HepG2 (cell line): ENCODE results near the gene RNF5. TPM values are rescaled to one million over a fixed set of nuclear protein-coding genes. Genes with fewer than 3 reads are reported as not detected.

ENCODE experiments used
- ATAC-seq: fragments of 200-7000 bp; cut with Tn5 transposase; 3 replicates; pipeline ENCODE4 v1.9.1; 2020; ENCODE audit warnings: mild to moderate bottlenecking, moderate library complexity
- BruUV-seq: library from RNA; stranded (reverse); fragments of 400-500 nt; replicated peaks from 2 replicates; lab custom pipeline; 2021; lab: Mats Ljungman, UMichigan
- CTCF ChIA-PET: fragments of 300-600 bp; formaldehyde crosslinking; extraction: SDS; loops from one replicate; lab custom pipeline; 2021; ENCODE audit warnings: low total read pairs, inconsistent platforms, low intra/inter-chr PET ratio; lab: Yijun Ruan, JAX
- POLR2A ChIA-PET: fragments of 350-600 bp; sonication (Branson Sonifier 250); formaldehyde crosslinking; loops from one replicate; lab custom pipeline; 2020; ENCODE audit warnings: antibody characterized with exemption, inconsistent platforms; lab: Yijun Ruan, JAX
- DNase-seq: peaks from one replicate; pipeline ENCODE4 v3.0.0-alpha.2; 2015; ENCODE audit warnings: low spot score
- FAIRE-seq: peaks from 3 replicates; lab custom pipeline; 2011; peaks lifted over from hg19 to GRCh38; lab: Jason Lieb, UNC
- H2AFZ ChIP-seq: one replicate; pipeline ENCODE4 v1.6.1; 2011; ENCODE audit warnings: low read length, inconsistent platforms
- H3K27ac ChIP-seq: fragments of 300-600 bp; 3 replicates; pipeline ENCODE4 v1.8.0; 2011; ENCODE audit warnings: mixed run types, mild to moderate bottlenecking, mixed read lengths, low read length, inconsistent platforms; ENCODE audit not compliant: insufficient read depth; ENCODE audit errors: extremely low read length
- H3K27me3 ChIP-seq, 2 experiments: fragments of 200-600 bp in 1 of 2; 2 replicates in 1 of 2; 3 replicates in 1 of 2; pipeline versions ENCODE4 v1.6.0 to v1.8.0; 2011; ENCODE audit warnings: low read length in 2 of 2, mild to moderate bottlenecking in 2 of 2, moderate library complexity in 2 of 2, inconsistent platforms in 1 of 2; ENCODE audit not compliant: insufficient read depth in 2 of 2, control insufficient read depth in 1 of 2
- H3K36me3 ChIP-seq, 2 experiments: fragments of 200-600 bp in 1 of 2; replicated peaks in 1 of 2; 2 replicates in 1 of 2; 3 replicates in 1 of 2; pipeline versions ENCODE4 v1.5.1 to v1.8.0; 2011; ENCODE audit warnings: low read length in 2 of 2, inconsistent platforms in 1 of 2; ENCODE audit not compliant: insufficient read depth in 2 of 2, control insufficient read depth in 1 of 2
- H3K4me1 ChIP-seq: 2 replicates; pipeline ENCODE4 v1.5.1; 2012; ENCODE audit warnings: low read length, inconsistent platforms; ENCODE audit not compliant: insufficient read depth
- H3K4me2 ChIP-seq: 2 replicates; pipeline ENCODE4 v1.6.0; 2011; ENCODE audit warnings: low read depth, low read length, inconsistent platforms
- H3K4me3 ChIP-seq, 3 experiments: fragments of 200-600 bp in 1 of 3; sonication (generic), shearing (Covaris generic) in 1 of 3; replicated peaks in 1 of 3; 2 replicates each; pipeline ENCODE4 v1.5.1; 2011 to 2016; ENCODE audit warnings: low read length in 3 of 3, inconsistent platforms in 2 of 3, low read depth in 2 of 3, mild to moderate bottlenecking in 2 of 3, control low read depth in 1 of 3, mixed read lengths in 1 of 3; ENCODE audit not compliant: insufficient read depth in 1 of 3
- H3K79me2 ChIP-seq: one replicate; pipeline ENCODE4 v1.6.1; 2011; ENCODE audit warnings: low read length, inconsistent platforms; ENCODE audit not compliant: insufficient read depth
- H3K9ac ChIP-seq: 2 replicates; pipeline ENCODE4 v1.6.0; 2011; ENCODE audit warnings: mild to moderate bottlenecking, low read depth, low read length, inconsistent platforms; ENCODE audit not compliant: insufficient read depth
- H3K9me3 ChIP-seq: 2 replicates; pipeline ENCODE4 v1.5.1; 2012; ENCODE audit warnings: mild to moderate bottlenecking, low read length
- H4K20me1 ChIP-seq: 2 replicates; pipeline ENCODE4 v1.6.0; 2011; ENCODE audit warnings: inconsistent platforms, mild to moderate bottlenecking, low read length, moderate library complexity; ENCODE audit not compliant: insufficient read depth
- BORCS8-MEF2B ChIP-seq: sonication (generic); formaldehyde crosslinking; IDR thresholded peaks from 2 replicates; pipeline ENCODE4 v1.8.0; 2022; ENCODE audit warnings: mild to moderate bottlenecking, missing genetic modification reagents
- FOXK2 ChIP-seq: fragments of 450-650 bp; IDR thresholded peaks from 2 replicates; pipeline ENCODE4 v1.6.1; 2016
- HDAC2 ChIP-seq: sonication (generic); formaldehyde crosslinking; IDR thresholded peaks from 2 replicates; pipeline ENCODE4 v1.4.0; 2020; ENCODE audit warnings: missing genetic modification reagents
- HIVEP1 ChIP-seq: sonication (generic); formaldehyde crosslinking; IDR thresholded peaks from 2 replicates; pipeline ENCODE4 v1.4.0; 2020; ENCODE audit warnings: mild to moderate bottlenecking, missing genetic modification reagents
- HNRNPH1 ChIP-seq: fragments of 200-400 bp; formaldehyde crosslinking; optimal IDR thresholded peaks from 2 replicates; pipeline ENCODE3; 2017; ENCODE audit warnings: mild to moderate bottlenecking, low read depth, low read length
- MTA1 ChIP-seq: sonication (generic); formaldehyde crosslinking; IDR thresholded peaks from 2 replicates; pipeline ENCODE4 v1.4.0; 2020; ENCODE audit warnings: missing genetic modification reagents, mild to moderate bottlenecking, borderline replicate concordance
- RARA ChIP-seq: IDR thresholded peaks from 2 replicates; pipeline ENCODE4 v1.6.1; 2016; ENCODE audit warnings: missing genetic modification reagents, missing compliant biosample characterization
- SALL1 ChIP-seq: sonication (generic); formaldehyde crosslinking; IDR thresholded peaks from 2 replicates; pipeline ENCODE4 v1.8.0; 2022; ENCODE audit warnings: mild to moderate bottlenecking, missing genetic modification reagents
- TBX2 ChIP-seq: sonication (generic); formaldehyde crosslinking; IDR thresholded peaks from 2 replicates; pipeline ENCODE4 v1.5.0; 2020; ENCODE audit warnings: missing genetic modification reagents, mild to moderate bottlenecking, borderline replicate concordance
- ZBTB3 ChIP-seq: sonication (generic); formaldehyde crosslinking; IDR thresholded peaks from 2 replicates; pipeline ENCODE4 v1.4.0; 2020; ENCODE audit warnings: low read depth, mild to moderate bottlenecking, moderate library complexity, missing genetic modification reagents, borderline replicate concordance
- ZFP36L2 ChIP-seq: sonication (generic); formaldehyde crosslinking; IDR thresholded peaks from 2 replicates; pipeline ENCODE4 v1.4.0; 2020; ENCODE audit warnings: missing genetic modification reagents
- ZKSCAN8 ChIP-seq: IDR thresholded peaks from 2 replicates; pipeline ENCODE4 v1.6.1; 2016; ENCODE audit warnings: borderline replicate concordance, missing genetic modification reagents, missing compliant biosample characterization
- ZNF792 ChIP-seq: IDR thresholded peaks from 2 replicates; pipeline ENCODE4 v1.6.1; 2016
- ZSCAN25 ChIP-seq: sonication (generic); formaldehyde crosslinking; IDR thresholded peaks from 2 replicates; pipeline ENCODE4 v1.8.0; 2022; ENCODE audit warnings: mild to moderate bottlenecking, missing genetic modification reagents
- WGBS: methylation state at CpG from one replicate; pipeline ENCODE4 v1.1.6; 2017; ENCODE audit warnings: low lambda C conversion rate; 5-methylcytosine and 5-hydroxymethylcytosine counted together
- in situ Hi-C: cut with HindIII; loops from 2 replicates; pipeline ENCODE4 v1.10.0; 2017; ENCODE audit warnings: low pct_unique_long_range_greater_than_20kb; ENCODE audit not compliant: extremely low pct_ligation_motif_present
- intact Hi-C: fragments of 100-400 bp; cut with micrococcal nuclease; formaldehyde crosslinking; loops from one replicate; pipeline ENCODE4 v1.10.0; 2022; ENCODE audit not compliant: unreplicated experiment
- polyA plus RNA-seq, 8 experiments: library from polyadenylated mRNA; depleted of rRNA in 3 of 8; stranded (reverse) in 7 of 8; unstranded in 1 of 8; fragments of >200 nt; fragmentation: Illumina TruSeq in 4 of 8; extraction: Trizol in 4 of 8; gene quantifications; 2 replicates each; pipeline versions ENCODE4 v1.2.1 to v1.2.3, GENCODE V29; 2011 to 2016; ENCODE audit warnings: low read depth in 4 of 8, missing spikeins in 1 of 8, mixed read lengths in 1 of 8; ENCODE audit not compliant: insufficient read depth in 1 of 8
- total RNA-seq, 5 experiments: library from RNA; depleted of rRNA; stranded (reverse); fragments of >200 nt; fragmentation: Illumina TruSeq; extraction: Trizol; gene quantifications; 2 replicates each; pipeline ENCODE4 v1.2.3, GENCODE V29; 2016; ENCODE audit warnings: low read depth in 1 of 5
- TF ChIP-seq, protein P1 (sequence below): sonication (generic); formaldehyde crosslinking; IDR thresholded peaks from 2 replicates; pipeline ENCODE4 v1.8.0; 2022; ENCODE audit warnings: mild to moderate bottlenecking, missing genetic modification reagents, moderate library complexity
- TF ChIP-seq, protein P2 (sequence below): sonication (generic); formaldehyde crosslinking; conservative IDR thresholded peaks from 2 replicates; pipeline ENCODE4 v1.4.0; 2020; ENCODE audit warnings: missing genetic modification reagents
- TF ChIP-seq, protein P3 (sequence below): sonication (generic); formaldehyde crosslinking; IDR thresholded peaks from 2 replicates; pipeline ENCODE4 v1.4.0; 2020; ENCODE audit warnings: missing genetic modification reagents

Gene RNF5
- total and polyA plus RNA-seq, 2 of the 13 experiments (the other 11 are each of a cell fraction or from before 2014, with no cell fraction given), result 98.0 to 131 TPM

DNA sequence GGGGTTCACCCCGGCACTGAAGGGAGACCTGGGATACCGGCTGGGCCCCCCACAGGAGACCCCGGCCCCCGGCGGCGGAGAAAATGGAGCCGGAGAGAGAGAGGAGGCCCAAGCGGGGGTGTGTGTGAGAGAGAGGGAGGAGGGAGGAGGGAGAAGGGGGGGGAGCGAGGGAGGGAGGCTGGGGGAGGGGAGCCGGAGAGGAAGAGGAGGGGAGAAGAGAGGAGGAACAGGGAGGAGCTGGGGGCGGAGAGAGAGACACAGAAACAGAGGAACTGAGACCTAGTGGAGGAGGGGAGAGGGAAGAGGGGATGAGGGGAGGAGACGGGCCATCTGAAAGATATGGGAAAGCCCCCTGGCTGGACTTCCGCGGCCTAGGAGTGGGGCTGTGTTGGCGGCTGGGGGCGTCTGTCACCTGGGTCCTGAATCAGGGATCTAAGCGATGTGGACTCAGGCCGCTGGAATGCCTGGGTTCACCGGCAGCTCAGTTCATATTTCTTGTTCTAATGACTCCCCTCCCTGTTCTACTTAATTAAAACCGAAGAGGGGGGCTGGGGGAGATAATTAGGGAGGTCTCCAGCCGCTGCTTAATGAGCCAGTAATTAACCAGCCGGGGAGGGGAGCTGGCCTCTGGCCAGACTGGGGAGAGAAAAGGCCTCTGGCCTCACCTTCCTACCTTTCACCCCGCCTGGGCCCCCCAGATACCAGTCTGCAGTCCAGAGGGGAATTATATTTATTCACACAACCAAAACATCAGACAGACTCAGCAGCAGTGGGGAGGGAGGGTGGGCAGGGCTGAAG is 12.0 kb downstream of the RNF5 start, which contains the start of gene PBX2:
Gene PBX2, minus strand, starts transcription at position 149 of the 798 bp plus-strand sequence. CDS start 287 bp downstream, outside the sequence.
- WGBS, result 2% methylated on average over 23 of the region's 23 CpGs
- no peak for TF ChIP-seq RARA
- TF ChIP-seq, protein P1, sequence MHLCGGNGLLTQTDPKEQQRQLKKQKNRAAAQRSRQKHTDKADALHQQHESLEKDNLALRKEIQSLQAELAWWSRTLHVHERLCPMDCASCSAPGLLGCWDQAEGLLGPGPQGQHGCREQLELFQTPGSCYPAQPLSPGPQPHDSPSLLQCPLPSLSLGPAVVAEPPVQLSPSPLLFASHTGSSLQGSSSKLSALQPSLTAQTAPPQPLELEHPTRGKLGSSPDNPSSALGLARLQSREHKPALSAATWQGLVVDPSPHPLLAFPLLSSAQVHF (CRISPR knock-in tag), result no peak
- peak; percentile 45; the same call in 1 of the 2 replicates for TF ChIP-seq MTA1 (CRISPR knock-in tag)
- TF ChIP-seq TBX2 (CRISPR knock-in tag), result peak; percentile 69
- TF ChIP-seq ZBTB3 (CRISPR knock-in tag), result no peak
- 0 out of 2 replicates have a peak, but pooled peaks have one; percentile 26 for TF ChIP-seq FOXK2
- TF ChIP-seq, protein P2, sequence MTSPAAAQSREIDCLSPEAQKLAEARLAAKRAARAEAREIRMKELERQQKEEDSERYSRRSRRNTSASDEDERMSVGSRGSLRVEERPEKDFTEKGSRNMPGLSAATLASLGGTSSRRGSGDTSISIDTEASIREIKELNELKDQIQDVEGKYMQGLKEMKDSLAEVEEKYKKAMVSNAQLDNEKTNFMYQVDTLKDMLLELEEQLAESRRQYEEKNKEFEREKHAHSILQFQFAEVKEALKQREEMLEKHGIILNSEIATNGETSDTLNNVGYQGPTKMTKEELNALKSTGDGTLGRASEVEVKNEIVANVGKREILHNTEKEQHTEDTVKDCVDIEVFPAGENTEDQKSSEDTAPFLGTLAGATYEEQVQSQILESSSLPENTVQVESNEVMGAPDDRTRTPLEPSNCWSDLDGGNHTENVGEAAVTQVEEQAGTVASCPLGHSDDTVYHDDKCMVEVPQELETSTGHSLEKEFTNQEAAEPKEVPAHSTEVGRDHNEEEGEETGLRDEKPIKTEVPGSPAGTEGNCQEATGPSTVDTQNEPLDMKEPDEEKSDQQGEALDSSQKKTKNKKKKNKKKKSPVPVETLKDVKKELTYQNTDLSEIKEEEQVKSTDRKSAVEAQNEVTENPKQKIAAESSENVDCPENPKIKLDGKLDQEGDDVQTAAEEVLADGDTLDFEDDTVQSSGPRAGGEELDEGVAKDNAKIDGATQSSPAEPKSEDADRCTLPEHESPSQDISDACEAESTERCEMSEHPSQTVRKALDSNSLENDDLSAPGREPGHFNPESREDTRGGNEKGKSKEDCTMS (CRISPR knock-in tag), result no peak
- TF ChIP-seq ZSCAN25, result peak; percentile 99
- TF ChIP-seq ZFP36L2 (CRISPR knock-in tag), result no peak
- peak; percentile 92 for TF ChIP-seq HNRNPH1
- TF ChIP-seq, protein P3, sequence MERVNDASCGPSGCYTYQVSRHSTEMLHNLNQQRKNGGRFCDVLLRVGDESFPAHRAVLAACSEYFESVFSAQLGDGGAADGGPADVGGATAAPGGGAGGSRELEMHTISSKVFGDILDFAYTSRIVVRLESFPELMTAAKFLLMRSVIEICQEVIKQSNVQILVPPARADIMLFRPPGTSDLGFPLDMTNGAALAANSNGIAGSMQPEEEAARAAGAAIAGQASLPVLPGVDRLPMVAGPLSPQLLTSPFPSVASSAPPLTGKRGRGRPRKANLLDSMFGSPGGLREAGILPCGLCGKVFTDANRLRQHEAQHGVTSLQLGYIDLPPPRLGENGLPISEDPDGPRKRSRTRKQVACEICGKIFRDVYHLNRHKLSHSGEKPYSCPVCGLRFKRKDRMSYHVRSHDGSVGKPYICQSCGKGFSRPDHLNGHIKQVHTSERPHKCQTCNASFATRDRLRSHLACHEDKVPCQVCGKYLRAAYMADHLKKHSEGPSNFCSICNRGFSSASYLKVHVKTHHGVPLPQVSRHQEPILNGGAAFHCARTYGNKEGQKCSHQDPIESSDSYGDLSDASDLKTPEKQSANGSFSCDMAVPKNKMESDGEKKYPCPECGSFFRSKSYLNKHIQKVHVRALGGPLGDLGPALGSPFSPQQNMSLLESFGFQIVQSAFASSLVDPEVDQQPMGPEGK, result peak; percentile 70; the same call in 1 of the 2 replicates
- peak; percentile 60 for TF ChIP-seq ZNF792 (CRISPR knock-in tag)
- TF ChIP-seq HIVEP1, result 0 out of 2 replicates have a peak, but pooled peaks have one; percentile 32
- 0 out of 2 replicates have a peak, but pooled peaks have one; percentile 29 for TF ChIP-seq ZKSCAN8 (CRISPR knock-in tag)
- peak; percentile 47; the same call in 1 of the 2 replicates for TF ChIP-seq HDAC2 (CRISPR knock-in tag)
- TF ChIP-seq SALL1, result peak; percentile 72
- TF ChIP-seq BORCS8-MEF2B (CRISPR knock-in tag), result 0 out of 2 replicates have a peak, but pooled peaks have one; percentile 11

More for the DNA sequence above, 12.0 kb downstream of the RNF5 start, which contains the start of gene PBX2:
- Histone ChIP-seq H3K4me2 (peak within 1 kb of the TSS; percentile 95), H2AFZ (no peak within 1 kb of the TSS), H3K4me3 (peak within 1 kb of the TSS; percentile 74 to 93 (median 79)), H3K36me3 (peaks cover 7 to 19% of the 10 kb centered on the region in 2 experiments), H3K4me1 (peaks cover 46% of the 10 kb centered on the region), H3K27me3 (no peaks in the 10 kb centered on the region; a peak in 1 of 5 replicates), H3K27ac (peak within 1 kb of the TSS; percentile 80), H3K9me3 (no peaks in the 10 kb centered on the region), H3K9ac (peak within 1 kb of the TSS; percentile 90), H4K20me1 (no peaks in the 10 kb centered on the region), H3K79me2 (peaks cover 15% of the 10 kb centered on the region)
- FAIRE-seq (peak; percentile 74), ATAC-seq (peak; percentile 76), DNase-seq (peak; percentile 87)
- in situ Hi-C loops (loop anchor here (5.0 kb wide), 1 partner anchor 782 kb away; no protein-coding TSS in a partner anchor), intact Hi-C loops (loop anchor here (1.0 kb wide), 1 partner anchor 12 kb away; the partner anchor contains the start of gene RNF5)
- TSS peak; percentile 88 for BruUV-seq
- POLR2A ChIA-PET, result interaction anchor here (0.6 to 7.1 kb wide), 11 partner anchors 8 to 781 kb away, joined by 3 to 127 read pairs (median 4); partner anchors contain the start of genes AGPAT1, ATF6B, CFB and FKBPL
- CTCF ChIA-PET, result no interaction called here
